ENCODE measurements around the gene FAM3A.

The FAM3A gene

DNA sequence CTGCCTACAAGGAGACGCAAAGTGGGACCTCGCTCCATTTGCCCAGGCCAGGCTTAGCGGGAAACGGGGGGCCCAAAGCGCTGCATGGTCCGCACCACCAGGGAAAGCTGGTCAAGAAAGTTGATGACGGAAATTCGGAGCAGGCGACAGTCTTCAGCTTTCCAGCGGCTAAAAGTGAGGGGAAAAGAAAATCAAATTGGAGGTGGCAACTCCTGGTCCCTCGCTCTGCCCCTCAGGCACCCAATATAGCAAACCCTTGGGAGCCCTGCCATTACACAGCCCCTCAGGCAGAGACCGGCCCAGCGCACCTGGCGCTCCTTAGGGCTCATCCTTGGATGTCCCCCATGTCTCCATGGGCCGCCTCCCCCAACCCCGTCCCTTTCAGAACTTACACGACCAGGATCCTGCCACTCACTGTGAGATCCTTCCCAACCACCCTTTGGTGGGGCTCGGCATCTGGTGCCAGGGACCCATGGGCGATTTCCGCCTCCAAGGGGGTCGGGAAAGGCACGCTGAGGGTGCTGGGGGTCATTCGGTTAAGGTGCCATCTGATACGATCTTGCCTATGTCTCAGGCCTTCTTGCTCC is 38.0 kb downstream of the FAM3A start:
- DNase-seq: no peak

DNA sequence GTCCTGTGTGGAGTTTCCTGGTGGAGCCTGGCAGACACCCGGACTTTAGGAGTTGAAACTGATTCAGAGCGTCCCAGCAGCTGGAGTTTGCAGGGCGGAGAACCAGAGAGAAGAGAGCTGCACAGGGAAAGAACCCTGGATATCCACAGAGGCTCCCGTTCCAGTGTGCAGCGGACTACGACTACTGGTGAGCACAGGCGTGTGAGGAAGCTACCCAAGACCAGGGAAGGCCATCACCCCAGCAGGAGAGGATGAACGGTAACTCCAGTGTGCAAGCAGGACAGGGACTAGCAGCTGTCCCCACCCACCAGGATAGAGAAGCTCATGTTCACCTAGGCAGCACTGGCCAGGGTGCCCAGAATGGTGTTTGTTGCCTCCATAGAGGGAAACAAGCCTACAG is 39.2 kb downstream of the FAM3A start:
- DNase-seq: no peak

DNA sequence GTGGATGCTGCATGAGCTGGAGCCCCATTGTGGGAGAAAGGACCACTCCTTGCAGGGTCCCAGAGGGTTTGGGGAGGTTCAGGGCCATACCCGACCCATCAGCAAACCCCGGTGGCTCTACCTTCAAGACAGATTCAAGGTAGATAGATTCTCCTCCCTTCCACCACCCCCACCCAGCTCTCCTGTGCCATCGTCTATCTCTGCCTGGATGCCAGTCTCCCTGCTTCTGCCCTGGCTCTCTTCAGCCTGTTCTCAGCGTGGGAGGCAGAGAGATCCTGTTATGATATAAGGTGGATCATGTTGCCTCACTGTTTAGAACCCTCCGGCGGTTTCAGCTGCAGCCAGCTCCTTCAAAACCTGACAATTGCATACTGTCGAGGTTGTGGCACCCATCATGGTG is 42.3 kb downstream of the FAM3A start:
- DNase-seq: no peak

- no peak for DNase-seq
These were observed 43.1 kb downstream of the FAM3A start for GRCh38 chrX:154472685-154473632.

DNA sequence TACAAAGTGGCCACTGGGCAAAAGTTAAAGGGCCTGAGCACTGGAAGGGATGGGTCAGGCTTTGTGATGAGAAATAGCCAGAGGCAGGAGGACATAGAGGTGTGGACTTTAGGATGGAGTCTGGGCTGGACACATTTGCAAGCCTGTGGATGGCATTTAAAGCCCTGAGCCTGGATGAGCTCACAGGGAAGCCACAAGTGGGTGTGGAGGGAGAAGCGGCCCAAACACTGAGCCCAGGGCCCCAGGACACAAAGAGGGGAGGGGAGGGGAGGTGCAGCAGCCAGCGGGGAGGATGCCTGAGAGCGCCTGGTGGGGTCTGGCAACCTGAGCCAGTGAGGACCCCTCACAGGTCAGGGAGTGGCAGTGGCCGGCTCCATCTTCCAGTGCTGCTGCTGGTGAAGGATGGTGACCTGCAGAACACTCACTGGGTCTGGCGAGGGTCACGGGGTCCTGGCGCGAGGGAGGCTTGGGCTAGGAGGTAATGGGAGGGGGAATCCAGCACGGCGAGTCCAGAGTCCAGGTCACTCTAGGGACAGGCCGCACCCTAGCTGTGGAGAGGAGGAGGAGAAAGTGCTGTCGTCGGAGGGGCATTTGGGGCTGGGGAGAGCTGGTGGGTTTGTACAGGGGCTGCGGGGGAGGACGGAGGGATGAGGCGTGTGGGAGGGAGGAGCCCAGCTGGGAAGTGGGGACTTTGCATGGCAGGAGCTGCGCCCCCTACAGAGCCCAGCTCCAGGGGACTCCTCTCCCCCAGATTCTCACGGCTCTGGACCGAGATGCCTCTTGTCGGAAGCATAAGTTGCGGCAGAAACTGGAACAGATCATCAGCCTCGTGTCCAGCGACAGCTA is 44.0 kb downstream of the FAM3A start:
- no peak for DNase-seq

DNA sequence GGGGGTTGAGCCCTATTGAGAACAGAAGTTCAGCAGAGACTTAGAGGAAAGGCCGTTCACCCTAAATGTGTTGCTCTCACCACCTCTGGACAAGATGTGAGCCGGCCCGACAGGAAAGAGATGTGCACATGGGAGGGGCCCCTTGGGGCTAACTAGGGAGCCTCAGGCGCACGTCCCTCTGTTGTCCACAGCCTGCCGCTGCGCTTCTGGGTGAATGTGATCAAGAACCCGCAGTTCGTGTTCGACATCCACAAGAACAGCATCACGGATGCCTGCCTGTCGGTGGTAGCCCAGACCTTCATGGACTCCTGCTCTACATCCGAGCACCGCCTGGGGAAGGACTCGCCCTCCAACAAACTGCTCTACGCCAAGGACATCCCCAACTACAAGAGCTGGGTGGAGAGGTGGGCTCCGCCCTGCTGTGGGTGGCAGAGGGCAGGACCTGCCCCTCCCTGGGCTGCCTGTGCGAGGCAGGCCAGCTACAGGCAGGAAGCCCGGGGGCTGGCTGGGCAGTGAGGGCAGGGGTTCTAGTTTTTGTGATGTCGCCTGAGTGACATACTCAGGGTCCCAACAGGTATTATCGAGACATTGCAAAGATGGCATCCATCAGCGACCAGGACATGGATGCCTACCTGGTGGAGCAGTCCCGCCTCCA is 45.0 kb downstream of the FAM3A start:
- DNase-seq: no peak

GRCh38 chrX:154470434-154470833 is 45.6 kb downstream of the FAM3A start:
- DNase-seq: no peak

DNA sequence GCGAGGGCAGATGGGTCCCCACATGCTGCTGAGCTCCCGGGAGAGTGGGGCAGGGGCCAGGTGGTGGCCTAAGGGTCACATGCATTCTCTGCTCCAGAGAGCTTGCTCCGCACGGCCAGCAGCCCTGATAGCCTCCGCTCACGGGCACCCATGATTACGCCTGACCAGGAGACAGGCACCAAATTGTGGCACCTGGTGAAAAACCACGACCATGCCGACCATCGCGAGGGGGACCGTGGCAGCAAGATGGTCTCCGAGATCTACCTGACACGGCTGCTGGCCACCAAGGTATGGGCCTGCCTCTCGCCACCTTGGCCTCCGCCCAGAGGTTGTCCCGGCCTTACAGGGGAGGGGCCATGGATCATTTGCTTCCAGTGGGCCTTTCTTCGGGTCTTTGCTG is 46.2 kb downstream of the FAM3A start:
- no peak for DNase-seq

DNA sequence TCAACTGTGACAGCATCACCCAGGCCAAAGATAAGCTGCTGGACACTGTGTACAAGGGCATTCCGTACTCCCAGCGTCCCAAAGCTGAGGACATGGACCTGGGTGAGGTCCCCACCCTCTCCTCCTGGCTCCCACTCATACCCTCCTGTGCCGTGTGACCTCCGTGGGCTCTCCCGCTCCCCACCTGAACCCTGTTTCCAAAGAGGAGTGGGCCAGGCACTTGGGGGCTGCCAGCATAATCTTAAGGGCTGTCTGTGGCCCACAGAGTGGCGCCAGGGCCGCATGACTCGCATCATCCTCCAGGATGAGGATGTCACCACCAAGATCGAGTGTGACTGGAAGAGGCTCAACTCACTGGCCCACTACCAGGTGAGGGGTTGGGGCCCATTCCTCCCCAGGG is 46.9 kb downstream of the FAM3A start:
- no peak for DNase-seq

DNA sequence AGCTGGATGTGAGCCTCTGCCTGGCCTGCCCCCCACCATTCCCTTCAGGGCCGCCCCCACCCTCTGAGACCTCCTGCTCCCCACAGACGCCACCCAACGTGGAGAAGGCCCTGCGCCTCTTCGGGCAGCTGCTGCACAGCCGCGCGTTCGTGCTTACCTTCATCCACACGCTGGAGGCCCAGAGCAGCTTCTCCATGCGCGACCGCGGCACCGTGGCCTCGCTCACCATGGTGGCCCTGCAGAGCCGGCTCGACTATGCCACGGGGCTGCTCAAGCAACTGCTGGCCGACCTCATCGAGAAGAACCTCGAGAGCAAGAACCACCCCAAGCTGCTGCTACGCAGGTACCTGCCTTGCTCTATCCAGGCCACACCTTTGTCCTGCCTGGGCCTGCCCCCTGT is 47.8 kb downstream of the FAM3A start:
- DNase-seq: no peak

DNA sequence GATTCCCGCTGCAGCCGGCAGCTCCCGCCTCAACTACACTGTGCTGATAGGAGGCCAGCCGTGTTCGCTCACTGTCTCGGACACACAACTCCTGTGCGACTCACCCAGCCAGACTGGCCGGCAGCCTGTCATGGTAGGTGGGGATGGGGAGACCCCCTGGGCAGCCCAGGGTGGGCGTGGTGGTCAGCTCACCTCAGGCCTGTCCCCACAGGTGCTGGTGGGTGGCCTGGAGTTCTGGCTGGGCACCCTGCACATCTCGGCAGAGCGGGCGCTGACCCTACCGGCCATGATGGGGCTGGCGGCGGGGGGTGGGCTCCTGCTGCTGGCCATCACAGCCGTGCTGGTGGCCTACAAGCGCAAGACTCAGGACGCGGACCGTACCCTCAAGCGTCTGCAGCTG is 48.5 kb downstream of the FAM3A start:
- no peak for DNase-seq

DNA sequence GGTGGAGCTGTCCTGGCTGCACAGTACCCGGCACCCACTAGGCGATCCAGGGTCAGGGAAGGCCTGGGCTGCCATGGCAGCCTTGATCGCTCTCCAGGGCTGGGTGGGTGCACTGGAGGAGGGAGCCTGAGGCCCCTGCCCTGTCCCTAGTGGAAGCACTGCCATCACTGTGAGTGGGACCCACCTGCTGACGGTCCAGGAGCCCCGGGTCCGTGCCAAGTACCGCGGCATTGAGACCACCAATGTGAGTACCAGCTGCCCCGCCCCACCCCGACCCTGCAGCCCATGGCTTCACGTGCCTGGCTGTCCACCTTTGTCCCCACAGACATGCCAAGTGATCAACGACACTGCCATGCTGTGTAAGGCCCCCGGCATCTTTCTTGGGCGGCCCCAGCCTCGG is 49.1 kb downstream of the FAM3A start:
- no peak for DNase-seq

GRCh38 chrX:154466036-154466435 is 50.0 kb downstream of the FAM3A start:
- DNase-seq: no peak

- no peak for DNase-seq
These were observed 50.4 kb downstream of the FAM3A start for GRCh38 chrX:154465601-154466000.

GRCh38 chrX:154464806-154465365 is 51.1 kb downstream of the FAM3A start:
- DNase-seq: no peak

DNA sequence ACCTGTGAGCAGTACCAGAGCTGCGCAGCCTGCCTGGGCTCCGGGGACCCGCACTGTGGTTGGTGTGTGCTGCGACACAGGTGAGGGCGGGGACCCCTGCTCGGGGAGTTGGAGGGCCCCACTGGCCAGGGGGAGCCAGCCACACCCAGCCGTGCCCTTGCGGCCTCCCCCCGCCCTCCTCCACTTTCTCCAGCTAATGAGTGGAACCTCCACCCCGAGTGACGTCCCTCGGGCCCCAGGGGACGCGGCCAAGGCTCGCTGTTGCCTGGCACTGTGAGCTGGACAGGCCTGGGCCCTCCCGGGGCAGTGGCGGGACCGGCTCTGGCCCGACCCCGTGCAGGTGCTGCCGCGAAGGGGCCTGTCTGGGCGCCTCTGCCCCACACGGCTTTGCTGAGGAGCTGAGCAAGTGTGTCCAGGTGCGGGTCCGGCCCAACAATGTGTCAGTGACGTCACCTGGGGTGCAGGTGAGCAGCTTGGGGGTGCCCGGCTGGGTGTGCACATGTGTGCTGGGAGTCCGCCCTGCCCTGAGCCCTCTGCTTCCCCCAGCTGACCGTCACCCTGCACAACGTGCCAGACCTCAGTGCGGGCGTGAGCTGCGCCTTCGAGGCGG is 52.3 kb downstream of the FAM3A start:
- DNase-seq: no peak

- DNase-seq: no peak
These were observed 53.6 kb downstream of the FAM3A start for GRCh38 chrX:154462396-154462795.

DNA sequence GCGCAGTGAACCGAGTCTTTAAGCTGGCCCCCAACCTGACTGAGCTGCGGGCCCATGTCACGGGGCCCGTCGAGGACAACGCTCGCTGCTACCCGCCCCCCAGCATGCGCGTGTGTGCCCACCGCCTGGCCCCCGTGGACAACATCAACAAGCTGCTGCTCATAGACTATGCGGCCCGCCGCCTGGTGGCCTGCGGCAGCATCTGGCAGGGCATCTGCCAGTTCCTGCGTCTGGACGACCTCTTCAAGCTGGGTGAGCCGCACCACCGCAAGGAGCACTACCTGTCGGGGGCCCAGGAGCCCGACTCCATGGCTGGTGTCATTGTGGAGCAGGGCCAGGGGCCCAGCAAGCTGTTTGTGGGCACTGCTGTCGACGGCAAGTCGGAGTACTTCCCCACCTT is 55.7 kb downstream of the FAM3A start:
- DNase-seq: peak; percentile 20

DNA sequence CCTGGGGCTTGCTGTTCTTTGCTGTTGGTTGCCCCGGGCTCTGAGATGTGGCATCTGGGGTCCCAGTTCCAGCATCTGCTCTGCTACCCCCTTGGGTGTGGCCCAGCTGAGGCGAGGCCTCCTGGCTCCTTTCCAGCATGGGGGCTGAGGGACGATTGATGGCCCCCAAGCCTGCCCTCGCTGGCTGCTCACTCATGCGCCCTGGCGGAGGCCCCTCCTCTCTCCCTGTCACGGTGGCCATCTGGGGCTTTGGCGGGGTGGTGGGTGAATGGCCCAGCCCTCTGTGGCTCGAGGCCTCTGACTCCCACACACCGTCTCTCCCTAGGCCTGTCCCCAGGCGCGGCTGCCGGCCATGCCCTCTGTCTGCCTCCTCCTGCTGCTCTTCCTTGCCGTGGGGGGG is 56.2 kb downstream of the FAM3A start:
- peak; percentile 40 for DNase-seq

DNA sequence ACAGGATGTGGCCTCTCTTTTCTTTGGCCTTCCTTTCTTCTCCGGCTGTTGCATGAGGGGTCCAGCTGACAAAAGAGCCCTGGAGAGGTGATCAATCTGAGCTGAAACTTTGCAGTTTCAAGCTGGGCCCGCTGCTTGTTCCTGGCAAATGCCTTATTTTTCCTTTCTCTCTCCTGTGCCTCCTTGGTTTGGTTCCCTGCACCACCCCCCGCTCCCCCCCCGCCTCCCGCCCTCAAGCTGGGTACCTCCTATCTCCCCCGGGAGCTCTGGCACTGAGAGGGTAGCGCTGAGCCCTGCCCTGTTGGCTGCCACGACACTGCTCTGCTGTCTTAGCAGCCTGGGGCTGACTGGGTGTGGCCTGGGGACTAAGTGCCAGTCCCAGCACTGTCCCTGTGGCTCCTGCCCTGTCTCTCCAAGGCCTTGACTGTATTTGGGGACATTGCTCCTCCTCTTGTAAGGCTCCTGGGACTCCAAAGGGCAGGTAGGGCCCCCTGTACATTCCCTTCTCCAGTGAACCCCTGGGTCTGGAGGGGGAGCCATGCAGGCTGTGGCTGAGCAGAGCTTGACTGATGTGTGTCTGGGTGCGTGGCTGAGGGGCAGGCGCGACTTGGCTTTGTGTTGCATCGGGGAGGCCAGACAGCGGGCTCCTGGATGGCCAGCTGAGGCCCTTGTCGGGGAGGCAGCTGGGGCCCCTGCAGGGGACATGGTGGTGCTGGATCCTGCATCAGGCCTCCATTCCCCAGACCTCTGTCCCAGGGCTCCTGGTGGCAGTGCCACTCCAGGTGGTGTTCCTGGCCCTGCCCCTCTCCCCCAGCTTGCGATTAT is 56.9 kb downstream of the FAM3A start:
- no peak for DNase-seq
